Endodermal cell (in vitro differentiated cells): Measurements from ENCODE around the gene CR1. TPM values are rescaled to one million over a fixed set of nuclear protein-coding genes. Genes with fewer than 3 reads are reported as not detected.

Experiments used
- DNase-seq: peaks from one replicate; pipeline ENCODE4 v3.0.0-alpha.2; 2017
- H3K27ac ChIP-seq: 2 replicates; pipeline ENCODE4 v1.5.1; 2013; ENCODE audit warnings: mild to moderate bottlenecking, low read depth, low read length, moderate library complexity
- H3K27me3 ChIP-seq: 2 replicates; pipeline ENCODE4 v1.6.1; 2013; ENCODE audit warnings: mild to moderate bottlenecking, low read length, moderate library complexity; ENCODE audit not compliant: insufficient read depth, control insufficient read depth, poor library complexity, severe bottlenecking
- H3K36me3 ChIP-seq: 2 replicates; pipeline ENCODE4 v1.7.0; 2013; ENCODE audit warnings: mild to moderate bottlenecking, low read length, moderate library complexity; ENCODE audit not compliant: control insufficient read depth, insufficient read depth
- H3K4me1 ChIP-seq: one replicate; pipeline ENCODE4 v1.7.0; 2013; ENCODE audit warnings: low read length; ENCODE audit not compliant: control insufficient read depth, insufficient read depth
- H3K4me3 ChIP-seq: 2 replicates; pipeline ENCODE4 v1.5.1; 2013; ENCODE audit warnings: mild to moderate bottlenecking, low read length, moderate library complexity
- H3K9ac ChIP-seq: 2 replicates; pipeline ENCODE4 v1.6.1; 2013; ENCODE audit warnings: mild to moderate bottlenecking, low read length, moderate library complexity; ENCODE audit not compliant: poor library complexity, severe bottlenecking; ENCODE audit errors: extremely low read depth
- H3K9me3 ChIP-seq: 2 replicates; pipeline ENCODE4 v1.6.1; 2013; ENCODE audit warnings: mild to moderate bottlenecking, low read length, moderate library complexity; ENCODE audit not compliant: control insufficient read depth
- H3K27ac Mint-ChIP-seq: 2 replicates; pipeline ENCODE4 v1.8.0; 2020; ENCODE audit warnings: mixed read lengths
- H3K27me3 Mint-ChIP-seq: 2 replicates; pipeline ENCODE4 v1.8.0; 2021; ENCODE audit warnings: mild to moderate bottlenecking, mixed read lengths; ENCODE audit not compliant: insufficient read depth
- H3K36me3 Mint-ChIP-seq: 2 replicates; pipeline ENCODE4 v1.8.0; 2020; ENCODE audit warnings: low read depth, mixed read lengths
- H3K4me1 Mint-ChIP-seq: 2 replicates; pipeline ENCODE4 v1.8.0; 2020; ENCODE audit warnings: mixed read lengths
- H3K4me3 Mint-ChIP-seq: 2 replicates; pipeline ENCODE4 v1.8.0; 2020; ENCODE audit warnings: mild to moderate bottlenecking, moderate library complexity, mixed read lengths
- H3K9me3 Mint-ChIP-seq: 2 replicates; pipeline ENCODE4 v1.8.0; 2020; ENCODE audit warnings: mild to moderate bottlenecking, mixed read lengths
- CTCF ChIP-seq: fragments of 200-600 bp; sonication (generic); conservative IDR thresholded peaks from 2 replicates; pipeline ENCODE4 v1.5.0; 2021; ENCODE audit warnings: antibody characterized with exemption, mild to moderate bottlenecking
- WGBS, 2 experiments: methylation state at CpG; one replicate each; pipeline versions ENCODE4 v1.1.5 to v1.1.7; 2013; ENCODE audit warnings: missing lambda C conversion rate in 2 of 2, mixed read lengths in 1 of 2; ENCODE audit not compliant: insufficient coverage in 1 of 2, insufficient read length in 1 of 2; 5-methylcytosine and 5-hydroxymethylcytosine counted together
- total RNA-seq, 2 donors: library from RNA; stranded (reverse); fragmentation: NEBNext Ultra II Directional in 1 of 2; extraction: Animal tissue kit (Norgen Biotek cat#: 25700) in 1 of 2; gene quantifications; 2 replicates in 1 of 2; 3 replicates in 1 of 2; pipeline ENCODE4 v1.2.1, GENCODE V29; 2021

The CR1 gene
- total RNA-seq, 2 donors from 2014 or later: 0.07 TPM; not detected in 1

DNA sequence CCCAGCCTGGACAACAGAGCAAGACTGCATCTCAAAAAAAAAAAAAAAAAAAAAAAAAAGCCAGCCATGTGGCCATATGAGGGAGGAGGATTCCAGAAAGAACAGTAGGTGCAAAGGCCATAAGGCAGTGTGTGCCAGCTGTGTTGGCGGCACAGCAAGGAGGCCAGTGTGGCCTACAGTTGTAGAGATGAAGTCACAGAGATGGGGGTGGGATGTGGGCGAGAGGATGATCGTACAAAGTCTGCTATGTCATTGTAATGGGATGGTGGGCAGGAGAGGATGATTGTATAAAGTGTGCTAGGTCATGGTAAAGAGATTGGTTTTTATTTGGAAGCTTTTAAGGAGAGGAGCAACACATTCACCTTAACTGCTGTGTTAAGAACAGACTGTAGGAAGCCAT is 9.8 kb upstream of the CR1 start:
- Histone ChIP-seq H3K27me3 (peaks cover 20% of the 10 kb centered on the region), H3K9ac (no peak overlapping the region), H3K9me3 (no peaks in the 10 kb centered on the region), H3K36me3 (no peaks in the 10 kb centered on the region), H3K4me3 (no peak overlapping the region), H3K4me1 (no peaks in the 10 kb centered on the region), H3K27ac (no peak overlapping the region)
- no peaks in the 10 kb centered on the region for H3K36me3 Mint-ChIP-seq
- no peaks in the 10 kb centered on the region for H3K4me1 Mint-ChIP-seq
- DNase-seq: no peak
- H3K27me3 Mint-ChIP-seq: peaks cover 8% of the 10 kb centered on the region
- H3K27ac Mint-ChIP-seq: no peak overlapping the region
- H3K9me3 Mint-ChIP-seq: no peaks in the 10 kb centered on the region
- H3K4me3 Mint-ChIP-seq: no peak overlapping the region
- TF ChIP-seq CTCF: no peak
- WGBS, 2 experiments: 66 to 93% methylated on average over 2 to 3 of the region's 3 CpGs

GRCh38 chr1:207487636-207488035 is 8.3 kb upstream of the CR1 start:
- DNase-seq: no peak
- Mint-ChIP-seq H3K27me3 (peaks cover 8% of the 10 kb centered on the region), H3K4me3 (no peak overlapping the region), H3K27ac (no peak overlapping the region), H3K9me3 (no peaks in the 10 kb centered on the region), H3K4me1 (no peaks in the 10 kb centered on the region), H3K36me3 (no peaks in the 10 kb centered on the region)
- H3K9me3 ChIP-seq: no peaks in the 10 kb centered on the region
- no peak overlapping the region for H3K4me3 ChIP-seq
- WGBS, 2 experiments: 77 to 88% methylated on average over 4 of the region's 4 CpGs
- no peaks in the 10 kb centered on the region for H3K4me1 ChIP-seq
- H3K27me3 ChIP-seq: peaks cover 28% of the 10 kb centered on the region
- TF ChIP-seq CTCF: no peak
- H3K36me3 ChIP-seq: no peaks in the 10 kb centered on the region
- H3K9ac ChIP-seq: no peak overlapping the region
- no peak overlapping the region for H3K27ac ChIP-seq

DNA sequence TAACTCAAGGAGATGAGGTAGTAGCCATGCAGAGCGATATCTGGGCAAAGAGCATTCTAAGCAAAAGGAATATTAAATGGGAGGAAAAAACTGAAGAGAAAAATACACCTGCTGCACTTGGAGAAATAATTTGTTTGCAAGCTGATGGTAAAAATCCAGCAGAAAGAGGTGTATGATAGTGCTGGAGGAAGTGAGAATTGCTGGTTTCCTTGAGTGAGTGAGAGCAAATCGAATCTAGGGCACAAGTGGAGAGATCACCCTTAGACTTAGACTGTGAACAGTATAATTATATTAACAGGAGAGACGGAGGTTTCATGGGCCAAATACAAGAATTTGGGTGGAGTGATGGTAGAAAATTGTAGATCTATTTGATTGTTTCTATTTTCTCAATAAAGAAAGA is 2.7 kb upstream of the CR1 start:
- Mint-ChIP-seq H3K4me3 (no peak overlapping the region), H3K36me3 (no peaks in the 10 kb centered on the region), H3K9me3 (no peaks in the 10 kb centered on the region), H3K27me3 (peaks cover 28% of the 10 kb centered on the region), H3K27ac (no peak overlapping the region), H3K4me1 (peaks cover 9% of the 10 kb centered on the region)
- Histone ChIP-seq H3K9me3 (no peaks in the 10 kb centered on the region), H3K36me3 (no peaks in the 10 kb centered on the region), H3K9ac (no peak overlapping the region), H3K27me3 (peaks cover 52% of the 10 kb centered on the region), H3K27ac (no peak overlapping the region), H3K4me1 (no peaks in the 10 kb centered on the region), H3K4me3 (no peak overlapping the region)
- 96 to 99% methylated on average over 2 of the region's 3 CpGs for WGBS, 2 experiments
- no peak for DNase-seq
- no peak for TF ChIP-seq CTCF
